NB4 (cell line): Measurements from ENCODE around the gene SLC27A5.

Source experiments
- DNase-seq: peaks from one replicate; pipeline ENCODE4 v3.0.0; 2010; ENCODE audit warnings: low read depth
- H3K4me3 ChIP-seq: one replicate; pipeline ENCODE4 v1.5.1; 2011; ENCODE audit warnings: mild to moderate bottlenecking, low read depth, low read length, moderate library complexity
- CTCF ChIP-seq: IDR thresholded peaks from one replicate; pipeline ENCODE4 v1.5.1; 2012; ENCODE audit warnings: low read depth, low read length
- MAX ChIP-seq: IDR thresholded peaks from 2 replicates; pipeline ENCODE4 v1.6.1; 2011; ENCODE audit warnings: low read depth, low read length
- MYC ChIP-seq: IDR thresholded peaks from 2 replicates; pipeline ENCODE4 v1.6.1; 2011; ENCODE audit warnings: low read depth, low read length
- POLR2A ChIP-seq: IDR thresholded peaks from 2 replicates; pipeline ENCODE4 v1.6.1; 2011; ENCODE audit warnings: mild to moderate bottlenecking; ENCODE audit not compliant: insufficient read length; ENCODE audit errors: extremely low read depth

The SLC27A5 gene

DNA sequence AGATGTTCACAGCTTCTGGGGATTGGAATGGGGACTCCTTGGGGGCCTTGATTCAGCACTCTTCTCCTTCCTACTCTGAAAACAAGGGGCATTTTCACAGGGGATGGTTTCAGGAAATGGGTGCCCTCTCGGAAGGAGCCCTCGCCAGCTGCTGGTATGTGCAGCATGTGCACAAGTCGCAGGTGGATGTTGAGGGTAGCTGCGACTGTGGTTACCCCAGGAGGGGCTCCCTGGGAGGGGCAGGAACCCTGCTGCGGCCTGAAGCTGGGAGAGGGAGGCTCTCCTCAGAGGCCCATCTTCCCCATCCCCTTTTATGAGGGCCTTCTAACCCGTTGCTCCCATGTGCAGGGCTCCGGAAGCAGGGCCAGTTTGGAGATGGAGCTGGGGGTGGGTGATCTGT, 29.4 kb downstream of the SLC27A5 start:
- no peak for DNase-seq
- no peak overlapping the region for H3K4me3 ChIP-seq
- TF ChIP-seq CTCF = no peak
- no peak for TF ChIP-seq MYC
- TF ChIP-seq MAX = no peak
- no peak for TF ChIP-seq POLR2A

GRCh38 chr19:58480831-58481230, 31.0 kb downstream of the SLC27A5 start:
- DNase-seq = no peak
- no peak overlapping the region for H3K4me3 ChIP-seq
- TF ChIP-seq POLR2A (no peak), MAX (no peak), CTCF (no peak), MYC (no peak)

DNA sequence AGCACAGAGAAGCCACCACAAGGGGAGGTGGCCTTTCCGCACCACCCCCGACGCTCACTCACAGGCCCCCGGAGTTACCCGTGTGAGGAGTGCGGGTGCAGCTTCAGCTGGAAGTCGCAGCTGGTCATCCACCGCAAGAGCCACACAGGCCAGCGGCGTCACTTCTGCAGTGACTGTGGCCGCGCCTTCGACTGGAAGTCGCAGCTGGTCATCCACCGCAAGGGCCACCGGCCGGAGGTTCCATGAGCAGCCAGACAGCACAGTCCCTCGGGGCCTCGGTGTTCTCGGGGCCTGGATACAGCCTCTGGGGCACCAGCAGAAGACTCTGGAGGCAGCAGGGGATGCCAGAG, 31.3 kb downstream of the SLC27A5 start:
- TF ChIP-seq MYC (no peak), MAX (no peak), POLR2A (no peak), CTCF (no peak)
- no peak for DNase-seq
- H3K4me3 ChIP-seq = no peak overlapping the region

GRCh38 chr19:58479736-58480480, 31.9 kb downstream of the SLC27A5 start:
- TF ChIP-seq POLR2A (no peak), MYC (no peak), CTCF (no peak), MAX (no peak)
- H3K4me3 ChIP-seq = no peak overlapping the region
- no peak for DNase-seq

GRCh38 chr19:58479303-58479702, 32.5 kb downstream of the SLC27A5 start:
- TF ChIP-seq CTCF (no peak), MYC (no peak), MAX (no peak)
- no peak for DNase-seq
- no peak overlapping the region for H3K4me3 ChIP-seq

- no peak for DNase-seq
- no peak for TF ChIP-seq POLR2A
- TF ChIP-seq MAX = no peak
- no peak overlapping the region for H3K4me3 ChIP-seq
Measured at GRCh38 chr19:58477871-58478270, 33.9 kb downstream of the SLC27A5 start.
